ENCODE measurements around the gene SV2B.

- TF ChIP-seq POLR2A (IDR thresholded peaks at IDR 0.05) (no peak), EP300 (IDR thresholded peaks at IDR 0.05; ENCODE audit: low read depth) (no peak), POLR2AphosphoS5 (IDR thresholded peaks at IDR 0.05) (no peak)
Measured at GRCh38 chr15:91345736-91346135, 245.7 kb downstream of the SV2B start.

Data from transverse colon (tissue), 3 donors.